ENCODE results near the gene USHBP1. TPM values are rescaled to one million over a fixed set of nuclear protein-coding genes. Genes with fewer than 3 reads are reported as not detected.
A peak's percentile ranks its signal among the peaks of the same experiment; 100 is the strongest.
"Not testable (repeated sequence)": the region's sequence is repeated elsewhere in the genome, so short reads cannot be mapped to it uniquely, and the experiment has no call there.

Gene USHBP1
- total RNA-seq, 1 donor from 2014 or later = not detected

- Mint-ChIP-seq H3K9me3 (ENCODE audit: unreplicated experiment) (no peaks in the 10 kb centered on the region), H3K27ac (ENCODE audit: unreplicated experiment) (no peak overlapping the region), H3K4me3 (ENCODE audit: unreplicated experiment) (peak overlapping the region; percentile 65), H3K36me3 (ENCODE audit: unreplicated experiment) (peaks cover under 1% of the 10 kb centered on the region), H3K27me3 (ENCODE audit: unreplicated experiment) (no peaks in the 10 kb centered on the region), H3K4me1 (ENCODE audit: unreplicated experiment) (peaks cover 3% of the 10 kb centered on the region)
- DNase-seq (ENCODE audit: extremely low spot score, unreplicated experiment) = peak; percentile 95
- TF ChIP-seq, protein P1, sequence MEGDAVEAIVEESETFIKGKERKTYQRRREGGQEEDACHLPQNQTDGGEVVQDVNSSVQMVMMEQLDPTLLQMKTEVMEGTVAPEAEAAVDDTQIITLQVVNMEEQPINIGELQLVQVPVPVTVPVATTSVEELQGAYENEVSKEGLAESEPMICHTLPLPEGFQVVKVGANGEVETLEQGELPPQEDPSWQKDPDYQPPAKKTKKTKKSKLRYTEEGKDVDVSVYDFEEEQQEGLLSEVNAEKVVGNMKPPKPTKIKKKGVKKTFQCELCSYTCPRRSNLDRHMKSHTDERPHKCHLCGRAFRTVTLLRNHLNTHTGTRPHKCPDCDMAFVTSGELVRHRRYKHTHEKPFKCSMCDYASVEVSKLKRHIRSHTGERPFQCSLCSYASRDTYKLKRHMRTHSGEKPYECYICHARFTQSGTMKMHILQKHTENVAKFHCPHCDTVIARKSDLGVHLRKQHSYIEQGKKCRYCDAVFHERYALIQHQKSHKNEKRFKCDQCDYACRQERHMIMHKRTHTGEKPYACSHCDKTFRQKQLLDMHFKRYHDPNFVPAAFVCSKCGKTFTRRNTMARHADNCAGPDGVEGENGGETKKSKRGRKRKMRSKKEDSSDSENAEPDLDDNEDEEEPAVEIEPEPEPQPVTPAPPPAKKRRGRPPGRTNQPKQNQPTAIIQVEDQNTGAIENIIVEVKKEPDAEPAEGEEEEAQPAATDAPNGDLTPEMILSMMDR (IDR thresholded peaks at IDR 0.05) = peak; percentile 96
Measured at GRCh38 chr19:17282488-17283125, 18.1 kb upstream of the USHBP1 start.

DNA sequence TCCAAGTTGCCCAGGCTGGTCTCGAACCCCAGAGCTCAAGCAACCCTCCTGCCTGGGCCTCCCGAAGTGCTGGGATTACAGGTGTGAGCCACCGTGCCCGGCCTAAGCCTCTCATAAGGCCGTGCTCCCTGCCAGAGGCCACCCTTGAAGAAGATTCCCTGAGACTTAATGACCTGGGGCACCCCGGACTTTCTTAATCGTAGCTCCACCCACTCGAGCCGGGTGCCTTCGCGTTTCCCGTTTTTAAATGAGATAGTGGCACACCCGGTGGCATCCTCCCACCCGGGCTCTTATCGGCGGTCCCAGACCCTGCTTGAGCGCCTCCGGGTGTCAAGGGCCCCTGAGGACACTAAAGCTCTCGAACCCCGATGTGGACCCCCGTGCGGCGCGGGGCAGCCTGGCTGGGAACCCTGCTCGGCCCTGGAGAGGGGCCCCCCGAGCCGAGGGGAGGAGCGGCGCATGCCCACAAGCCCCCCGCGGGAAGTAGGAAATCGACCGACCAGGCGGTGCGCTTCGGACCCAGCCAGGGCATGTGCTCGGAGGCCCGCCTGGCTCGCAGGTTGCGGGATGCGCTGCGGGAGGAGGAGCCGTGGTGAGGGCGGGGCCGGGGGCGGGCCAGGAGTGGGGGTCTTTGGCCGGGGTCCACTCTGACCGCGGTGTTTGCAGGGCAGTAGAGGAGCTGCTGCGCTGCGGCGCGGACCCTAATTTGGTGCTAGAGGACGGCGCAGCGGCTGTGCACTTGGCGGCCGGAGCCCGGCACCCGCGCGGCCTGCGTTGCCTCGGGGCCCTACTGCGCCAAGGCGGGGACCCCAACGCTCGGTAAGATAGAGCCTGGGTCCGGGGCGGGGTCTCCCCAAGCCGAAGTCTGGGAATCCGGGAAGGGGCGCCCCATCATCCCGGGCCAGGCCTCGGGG, 17.1 kb upstream of the USHBP1 start, which contains the start of gene ANKLE1:
ANKLE1 (plus strand) TSS at position 511 of the 914 bp plus-strand sequence; CDS start at position 531, 20 bp downstream.
- H3K4me3 Mint-ChIP-seq (ENCODE audit: unreplicated experiment) = peak within 1 kb of the TSS; percentile 65
- no peaks in the 10 kb centered on the region for H3K9me3 Mint-ChIP-seq (ENCODE audit: unreplicated experiment)
- no peaks in the 10 kb centered on the region for H3K27me3 Mint-ChIP-seq (ENCODE audit: unreplicated experiment)
- no peak within 1 kb of the TSS for H3K27ac Mint-ChIP-seq (ENCODE audit: unreplicated experiment)
- TF ChIP-seq, protein P1 (IDR thresholded peaks at IDR 0.05) = no peak
- H3K36me3 Mint-ChIP-seq (ENCODE audit: unreplicated experiment) = peaks cover 4% of the 10 kb centered on the region
- DNase-seq (ENCODE audit: extremely low spot score, unreplicated experiment) = no peak
- H3K4me1 Mint-ChIP-seq (ENCODE audit: unreplicated experiment) = peaks cover 3% of the 10 kb centered on the region

GRCh38 chr19:17279436-17279835, 14.9 kb upstream of the USHBP1 start:
- DNase-seq (ENCODE audit: extremely low spot score, unreplicated experiment) = no peak
- TF ChIP-seq, protein P1 (IDR thresholded peaks at IDR 0.05) = no peak
- Mint-ChIP-seq H3K4me3 (ENCODE audit: unreplicated experiment) (no peak overlapping the region), H3K9me3 (ENCODE audit: unreplicated experiment) (no peaks in the 10 kb centered on the region), H3K36me3 (ENCODE audit: unreplicated experiment) (peaks cover 13% of the 10 kb centered on the region), H3K4me1 (ENCODE audit: unreplicated experiment) (peaks cover 3% of the 10 kb centered on the region), H3K27me3 (ENCODE audit: unreplicated experiment) (no peaks in the 10 kb centered on the region), H3K27ac (ENCODE audit: unreplicated experiment) (no peak overlapping the region)

- no peaks in the 10 kb centered on the region for H3K9me3 Mint-ChIP-seq (ENCODE audit: unreplicated experiment)
- DNase-seq (ENCODE audit: extremely low spot score, unreplicated experiment) = no peak
- H3K4me1 Mint-ChIP-seq (ENCODE audit: unreplicated experiment) = no peaks in the 10 kb centered on the region
- TF ChIP-seq, protein P1 (IDR thresholded peaks at IDR 0.05) = no peak
- H3K27me3 Mint-ChIP-seq (ENCODE audit: unreplicated experiment) = no peaks in the 10 kb centered on the region
- peaks cover 23% of the 10 kb centered on the region for H3K36me3 Mint-ChIP-seq (ENCODE audit: unreplicated experiment)
- no peak overlapping the region for H3K27ac Mint-ChIP-seq (ENCODE audit: unreplicated experiment)
- no peak overlapping the region for H3K4me3 Mint-ChIP-seq (ENCODE audit: unreplicated experiment)
Measured at GRCh38 chr19:17275441-17276175, 11.1 kb upstream of the USHBP1 start.

DNA sequence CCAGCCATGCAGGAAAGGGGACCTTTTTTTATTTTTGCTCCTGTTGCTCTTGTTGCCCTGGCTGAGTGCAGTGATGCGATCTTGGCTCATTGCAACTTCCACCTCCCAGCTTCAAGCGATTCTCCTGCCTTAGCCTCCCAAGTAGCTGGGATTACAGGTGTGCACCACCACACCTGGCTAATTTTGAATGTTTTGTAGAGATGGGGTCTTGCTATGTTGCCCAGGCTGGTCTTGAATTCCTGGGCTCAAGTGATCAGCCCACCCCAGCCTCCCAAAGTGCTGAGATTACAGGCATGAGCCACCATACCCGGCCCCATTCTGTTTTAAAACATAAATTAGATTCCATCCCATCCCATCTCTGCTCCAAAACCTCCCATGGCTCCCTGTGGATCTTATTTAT, 10.3 kb upstream of the USHBP1 start:
- peaks cover 27% of the 10 kb centered on the region for H3K36me3 Mint-ChIP-seq (ENCODE audit: unreplicated experiment)
- not testable (repeated sequence) for H3K9me3 Mint-ChIP-seq (ENCODE audit: unreplicated experiment); H3K27me3 Mint-ChIP-seq (ENCODE audit: unreplicated experiment); DNase-seq (ENCODE audit: extremely low spot score, unreplicated experiment); H3K4me3 Mint-ChIP-seq (ENCODE audit: unreplicated experiment); H3K4me1 Mint-ChIP-seq (ENCODE audit: unreplicated experiment); H3K27ac Mint-ChIP-seq (ENCODE audit: unreplicated experiment)

Measured in osteocyte (in vitro differentiated cells).